ENCODE measurements around the gene SYNPO2.
"Not testable (repeated sequence)": the region's sequence is repeated elsewhere in the genome, so short reads cannot be mapped to it uniquely, and the experiment has no call there.

Gene SYNPO2

DNA sequence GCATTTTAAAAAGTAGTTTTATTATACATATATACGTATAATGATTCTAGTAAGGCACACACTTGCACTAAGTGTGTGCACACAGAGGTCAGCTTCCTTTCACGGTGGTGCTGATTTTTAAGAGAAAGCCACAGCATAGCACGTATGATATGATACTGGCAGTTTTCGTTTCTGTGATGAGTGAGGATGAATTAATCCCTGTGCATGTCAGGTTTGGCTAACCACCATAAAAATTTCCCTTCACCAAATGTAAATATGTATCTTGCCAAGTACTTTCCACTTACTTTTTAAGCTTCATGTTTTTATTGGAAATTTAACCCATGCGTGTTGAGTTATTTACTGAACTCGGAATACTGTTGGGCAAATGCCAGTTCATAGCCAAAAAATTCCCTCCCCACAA is 84.6 kb downstream of the SYNPO2 start:
- Histone ChIP-seq H3K4ac (ENCODE audit: low read depth, low read length) (no peak overlapping the region), H3K23ac (ENCODE audit: low read length) (no peak overlapping the region), H3K4me1 (ENCODE audit: control insufficient read depth, low read depth, low read length) (no peaks in the 10 kb centered on the region), H3K36me3 (ENCODE audit: control insufficient read depth, insufficient read depth, low read length) (no peaks in the 10 kb centered on the region), H3K56ac (ENCODE audit: low read length) (no peak overlapping the region), H2BK5ac (ENCODE audit: low read length) (no peak overlapping the region), H3K18ac (ENCODE audit: low read length) (no peak overlapping the region), H3K27ac (ENCODE audit: low read depth, low read length) (no peak overlapping the region), H3K79me2 (ENCODE audit: control insufficient read depth, insufficient read depth, low read length) (no peaks in the 10 kb centered on the region), H4K5ac (ENCODE audit: low read length) (no peak overlapping the region), H3K27me3 (ENCODE audit: insufficient read depth, low read length, poor library complexity) (no peaks in the 10 kb centered on the region), H3K4me2 (ENCODE audit: low read length) (no peak overlapping the region), H3K4me3 (ENCODE audit: low read length) (no peak overlapping the region), H3K79me1 (ENCODE audit: low read length) (no peaks in the 10 kb centered on the region), H2BK15ac (replicated peaks; ENCODE audit: low read depth) (no peak overlapping the region), H2BK120ac (ENCODE audit: low read depth, low read length) (no peak overlapping the region), H3K9ac (ENCODE audit: low read length) (no peak overlapping the region), H2AK5ac (ENCODE audit: low read length) (no peak overlapping the region), H4K8ac (ENCODE audit: low read depth, low read length) (no peak overlapping the region)
- no CpG with 5 or more reads among the region's 6 CpGs for WGBS (ENCODE audit: extremely low coverage, insufficient coverage, low lambda C conversion rate)
- no peak for DNase-seq

- H3K4me1 ChIP-seq (ENCODE audit: control insufficient read depth, low read depth, low read length) = no peaks in the 10 kb centered on the region
- no peak overlapping the region for H2BK120ac ChIP-seq (ENCODE audit: low read depth, low read length)
- H3K4me3 ChIP-seq (ENCODE audit: low read length) = no peak overlapping the region
- no peak overlapping the region for H4K8ac ChIP-seq (ENCODE audit: low read depth, low read length)
- H3K4ac ChIP-seq (ENCODE audit: low read depth, low read length) = no peak overlapping the region
- no peak overlapping the region for H3K18ac ChIP-seq (ENCODE audit: low read length)
- no peak overlapping the region for H3K56ac ChIP-seq (ENCODE audit: low read length)
- no CpG with 5 or more reads among the region's 2 CpGs for WGBS (ENCODE audit: extremely low coverage, insufficient coverage, low lambda C conversion rate)
- H4K5ac ChIP-seq (ENCODE audit: low read length) = no peak overlapping the region
- H2AK5ac ChIP-seq (ENCODE audit: low read length) = no peak overlapping the region
- H3K79me1 ChIP-seq (ENCODE audit: low read length) = no peaks in the 10 kb centered on the region
- no peak overlapping the region for H3K4me2 ChIP-seq (ENCODE audit: low read length)
- H3K27ac ChIP-seq (ENCODE audit: low read depth, low read length) = no peak overlapping the region
- H3K36me3 ChIP-seq (ENCODE audit: control insufficient read depth, insufficient read depth, low read length) = no peaks in the 10 kb centered on the region
- no peak overlapping the region for H2BK5ac ChIP-seq (ENCODE audit: low read length)
- no peak overlapping the region for H2BK15ac ChIP-seq (replicated peaks; ENCODE audit: low read depth)
- DNase-seq = no peak
- H3K9ac ChIP-seq (ENCODE audit: low read length) = no peak overlapping the region
- no peaks in the 10 kb centered on the region for H3K27me3 ChIP-seq (ENCODE audit: insufficient read depth, low read length, poor library complexity)
- H3K23ac ChIP-seq (ENCODE audit: low read length) = no peak overlapping the region
- no peaks in the 10 kb centered on the region for H3K79me2 ChIP-seq (ENCODE audit: control insufficient read depth, insufficient read depth, low read length)
These were observed 86.1 kb downstream of the SYNPO2 start for GRCh38 chr4:118974758-118975157.

DNA sequence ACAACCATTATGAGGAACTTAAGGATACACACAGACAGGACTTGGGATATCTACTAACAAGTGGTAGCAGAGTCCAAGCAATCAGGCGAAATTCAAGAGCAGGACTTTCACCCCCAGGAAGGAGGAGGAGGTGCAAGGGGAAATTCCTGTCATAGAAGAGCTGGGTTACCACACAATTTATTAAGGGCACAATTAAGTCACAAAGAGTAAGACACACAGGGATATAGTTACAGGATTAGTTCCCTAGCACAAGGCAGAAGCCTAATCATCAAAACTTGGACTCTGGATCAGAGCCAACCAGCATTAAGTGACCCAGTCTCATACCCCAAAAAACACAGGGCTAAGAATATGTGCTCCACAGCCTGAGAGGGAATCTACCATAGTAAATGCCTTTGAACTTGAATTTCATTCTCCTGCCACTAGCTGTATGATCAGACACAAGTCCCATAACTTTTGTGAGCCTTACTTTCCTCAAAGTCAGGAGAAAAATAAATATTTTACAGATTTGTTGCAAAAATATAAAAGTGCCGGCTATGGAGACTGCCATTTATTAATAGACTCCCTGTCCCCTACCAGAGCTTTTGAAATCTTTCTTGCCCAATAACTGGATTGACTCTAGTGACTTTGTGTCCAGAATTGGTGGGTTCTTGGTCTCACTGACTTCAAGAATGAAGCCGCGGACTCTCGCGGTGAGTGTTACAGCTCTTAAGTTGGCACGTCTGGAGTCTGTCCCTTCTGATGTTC is 87.0 kb downstream of the SYNPO2 start:
- Histone ChIP-seq H3K56ac (ENCODE audit: low read length) (no peak overlapping the region), H3K27ac (ENCODE audit: low read depth, low read length) (no peak overlapping the region), H3K27me3 (ENCODE audit: insufficient read depth, low read length, poor library complexity) (no peaks in the 10 kb centered on the region), H3K4me3 (ENCODE audit: low read length) (no peak overlapping the region), H3K79me1 (ENCODE audit: low read length) (no peaks in the 10 kb centered on the region), H2BK5ac (ENCODE audit: low read length) (no peak overlapping the region), H3K79me2 (ENCODE audit: control insufficient read depth, insufficient read depth, low read length) (no peaks in the 10 kb centered on the region), H3K9ac (ENCODE audit: low read length) (no peak overlapping the region), H3K4me2 (ENCODE audit: low read length) (no peak overlapping the region), H3K4ac (ENCODE audit: low read depth, low read length) (no peak overlapping the region), H2BK15ac (replicated peaks; ENCODE audit: low read depth) (no peak overlapping the region), H2BK120ac (ENCODE audit: low read depth, low read length) (no peak overlapping the region), H4K8ac (ENCODE audit: low read depth, low read length) (no peak overlapping the region), H3K36me3 (ENCODE audit: control insufficient read depth, insufficient read depth, low read length) (no peaks in the 10 kb centered on the region), H3K18ac (ENCODE audit: low read length) (no peak overlapping the region), H2AK5ac (ENCODE audit: low read length) (no peak overlapping the region), H4K5ac (ENCODE audit: low read length) (no peak overlapping the region), H3K23ac (ENCODE audit: low read length) (no peak overlapping the region), H3K4me1 (ENCODE audit: control insufficient read depth, low read depth, low read length) (no peaks in the 10 kb centered on the region)
- WGBS (ENCODE audit: extremely low coverage, insufficient coverage, low lambda C conversion rate) = no CpG with 5 or more reads among the region's 7 CpGs
- DNase-seq = no peak

DNA sequence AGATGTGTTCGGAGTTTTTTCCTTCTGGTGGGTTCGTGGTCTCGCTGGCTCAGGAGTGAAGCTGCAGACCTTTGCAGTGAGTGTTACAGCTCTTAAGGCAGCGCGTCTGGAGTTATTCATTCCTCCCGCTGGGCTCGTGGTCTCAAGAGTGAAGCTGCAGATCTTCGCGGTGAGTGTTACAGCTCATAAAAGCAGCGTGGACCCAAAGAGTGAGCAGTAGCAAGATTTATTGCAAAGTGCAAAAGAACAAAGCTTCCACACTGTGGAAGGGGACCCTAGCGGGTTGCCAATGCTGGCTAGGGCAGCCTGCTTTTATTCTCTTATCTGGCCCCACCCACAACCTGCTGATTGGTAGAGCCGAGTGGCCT is 87.5 kb downstream of the SYNPO2 start:
- not testable (repeated sequence) for H3K36me3 ChIP-seq (ENCODE audit: control insufficient read depth, insufficient read depth, low read length); H3K56ac ChIP-seq (ENCODE audit: low read length); H4K8ac ChIP-seq (ENCODE audit: low read depth, low read length); H4K5ac ChIP-seq (ENCODE audit: low read length); DNase-seq; H3K23ac ChIP-seq (ENCODE audit: low read length); H3K4ac ChIP-seq (ENCODE audit: low read depth, low read length); H3K4me3 ChIP-seq (ENCODE audit: low read length); H3K79me1 ChIP-seq (ENCODE audit: low read length); H2BK120ac ChIP-seq (ENCODE audit: low read depth, low read length); H3K9ac ChIP-seq (ENCODE audit: low read length); H2AK5ac ChIP-seq (ENCODE audit: low read length); H2BK5ac ChIP-seq (ENCODE audit: low read length); H3K27ac ChIP-seq (ENCODE audit: low read depth, low read length); H3K4me2 ChIP-seq (ENCODE audit: low read length); H3K4me1 ChIP-seq (ENCODE audit: control insufficient read depth, low read depth, low read length); H3K18ac ChIP-seq (ENCODE audit: low read length); H3K79me2 ChIP-seq (ENCODE audit: control insufficient read depth, insufficient read depth, low read length); H3K27me3 ChIP-seq (ENCODE audit: insufficient read depth, low read length, poor library complexity); H2BK15ac ChIP-seq (replicated peaks; ENCODE audit: low read depth)
- no CpG with 5 or more reads among the region's 12 CpGs for WGBS (ENCODE audit: extremely low coverage, insufficient coverage, low lambda C conversion rate)

GRCh38 chr4:118977100-118977499 is 88.4 kb downstream of the SYNPO2 start:
- no CpG with 5 or more reads among the region's 24 CpGs for WGBS (ENCODE audit: extremely low coverage, insufficient coverage, low lambda C conversion rate)
- not testable (repeated sequence) for H3K4me3 ChIP-seq (ENCODE audit: low read length); H3K4ac ChIP-seq (ENCODE audit: low read depth, low read length); H2BK120ac ChIP-seq (ENCODE audit: low read depth, low read length); H3K36me3 ChIP-seq (ENCODE audit: control insufficient read depth, insufficient read depth, low read length); H3K27ac ChIP-seq (ENCODE audit: low read depth, low read length); H3K79me1 ChIP-seq (ENCODE audit: low read length); H3K23ac ChIP-seq (ENCODE audit: low read length); H2AK5ac ChIP-seq (ENCODE audit: low read length); H3K4me2 ChIP-seq (ENCODE audit: low read length); H3K27me3 ChIP-seq (ENCODE audit: insufficient read depth, low read length, poor library complexity); H3K79me2 ChIP-seq (ENCODE audit: control insufficient read depth, insufficient read depth, low read length); H3K56ac ChIP-seq (ENCODE audit: low read length); H3K9ac ChIP-seq (ENCODE audit: low read length); H3K18ac ChIP-seq (ENCODE audit: low read length); H4K5ac ChIP-seq (ENCODE audit: low read length); DNase-seq; H3K4me1 ChIP-seq (ENCODE audit: control insufficient read depth, low read depth, low read length); H2BK15ac ChIP-seq (replicated peaks; ENCODE audit: low read depth); H2BK5ac ChIP-seq (ENCODE audit: low read length); H4K8ac ChIP-seq (ENCODE audit: low read depth, low read length)

DNA sequence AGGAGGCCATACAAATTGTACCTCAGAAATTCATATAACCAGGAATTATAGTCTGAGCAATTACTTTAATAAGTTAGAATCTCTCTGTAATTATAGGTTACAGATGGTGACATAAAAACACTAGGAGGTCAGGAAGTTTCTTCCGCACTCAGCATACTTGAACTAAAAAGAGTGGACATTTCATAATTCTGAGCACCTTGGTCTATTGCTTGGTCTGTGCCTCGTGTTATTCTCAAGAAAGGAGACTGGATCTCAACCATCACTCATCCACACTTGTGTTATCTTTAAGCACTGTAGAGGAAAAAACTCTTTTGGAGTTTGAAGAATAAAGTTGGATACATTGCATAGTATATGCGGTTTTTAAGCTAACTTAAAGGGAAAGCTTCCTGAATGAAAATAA is 91.1 kb downstream of the SYNPO2 start:
- whole genome bisulfite sequencing (ENCODE audit: extremely low coverage, insufficient coverage, low lambda C conversion rate) = no CpG with 5 or more reads among the region's 3 CpGs
- Histone ChIP-seq H3K9ac (ENCODE audit: low read length) (no peak overlapping the region), H3K4me1 (ENCODE audit: control insufficient read depth, low read depth, low read length) (no peaks in the 10 kb centered on the region), H3K23ac (ENCODE audit: low read length) (no peak overlapping the region), H2BK5ac (ENCODE audit: low read length) (no peak overlapping the region), H3K4me2 (ENCODE audit: low read length) (no peak overlapping the region), H3K27ac (ENCODE audit: low read depth, low read length) (no peak overlapping the region), H2BK120ac (ENCODE audit: low read depth, low read length) (no peak overlapping the region), H3K4ac (ENCODE audit: low read depth, low read length) (no peak overlapping the region), H2BK15ac (replicated peaks; ENCODE audit: low read depth) (no peak overlapping the region), H3K36me3 (ENCODE audit: control insufficient read depth, insufficient read depth, low read length) (no peaks in the 10 kb centered on the region), H4K8ac (ENCODE audit: low read depth, low read length) (no peak overlapping the region), H3K27me3 (ENCODE audit: insufficient read depth, low read length, poor library complexity) (no peaks in the 10 kb centered on the region), H4K5ac (ENCODE audit: low read length) (no peak overlapping the region), H3K18ac (ENCODE audit: low read length) (no peak overlapping the region), H3K79me1 (ENCODE audit: low read length) (no peaks in the 10 kb centered on the region), H3K79me2 (ENCODE audit: control insufficient read depth, insufficient read depth, low read length) (no peaks in the 10 kb centered on the region), H3K56ac (ENCODE audit: low read length) (no peak overlapping the region), H2AK5ac (ENCODE audit: low read length) (no peak overlapping the region), H3K4me3 (ENCODE audit: low read length) (no peak overlapping the region)
- no peak for DNase-seq
